ENCODE results near the gene AP2A1.

AP2A1 gene

DNA sequence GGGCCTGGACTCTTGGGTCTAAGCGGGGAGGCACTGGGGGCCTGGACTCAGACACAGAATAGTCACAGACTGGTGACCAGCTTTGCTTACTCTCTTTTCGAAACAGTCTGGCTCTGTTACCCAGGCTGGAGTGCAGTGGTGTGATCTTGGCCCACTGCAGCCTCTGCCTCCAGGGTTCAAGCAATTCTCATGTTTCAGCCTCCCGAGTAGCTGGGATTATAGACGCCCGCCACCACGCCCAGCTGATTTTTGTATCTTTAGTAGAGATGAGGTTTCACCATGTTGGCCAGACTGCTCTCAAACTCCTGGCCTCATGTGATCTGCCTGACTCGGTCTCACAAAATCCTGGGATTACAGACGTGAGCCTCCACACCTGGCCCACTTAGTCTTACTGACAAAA is 62.4 kb downstream of the AP2A1 start:
- Histone ChIP-seq H3K27me3 (ENCODE audit: insufficient read depth, low read length) (no peaks in the 10 kb centered on the region), H2AFZ (ENCODE audit: low read length, unreplicated experiment) (no peak overlapping the region), H3K79me2 (ENCODE audit: control insufficient read depth, insufficient read depth, low read length, unreplicated experiment) (no peaks in the 10 kb centered on the region), H3K4me1 (ENCODE audit: control insufficient read depth, insufficient read depth, low read length, unreplicated experiment) (no peaks in the 10 kb centered on the region), H3K4me3 (ENCODE audit: low read depth, low read length) (no peak overlapping the region), H3K27ac (ENCODE audit: low read depth, low read length) (no peak overlapping the region), H3K36me3 (ENCODE audit: insufficient read depth, low read length) (no peaks in the 10 kb centered on the region)

GRCh38 chr19:49829721-49830120 is 62.9 kb downstream of the AP2A1 start:
- Histone ChIP-seq H3K4me1 (ENCODE audit: control insufficient read depth, insufficient read depth, low read length, unreplicated experiment) (no peaks in the 10 kb centered on the region), H3K4me3 (ENCODE audit: low read depth, low read length) (no peak overlapping the region), H3K27ac (ENCODE audit: low read depth, low read length) (no peak overlapping the region), H3K27me3 (ENCODE audit: insufficient read depth, low read length) (no peaks in the 10 kb centered on the region), H3K36me3 (ENCODE audit: insufficient read depth, low read length) (no peaks in the 10 kb centered on the region), H2AFZ (ENCODE audit: low read length, unreplicated experiment) (no peak overlapping the region), H3K79me2 (ENCODE audit: control insufficient read depth, insufficient read depth, low read length, unreplicated experiment) (no peaks in the 10 kb centered on the region)

DNA sequence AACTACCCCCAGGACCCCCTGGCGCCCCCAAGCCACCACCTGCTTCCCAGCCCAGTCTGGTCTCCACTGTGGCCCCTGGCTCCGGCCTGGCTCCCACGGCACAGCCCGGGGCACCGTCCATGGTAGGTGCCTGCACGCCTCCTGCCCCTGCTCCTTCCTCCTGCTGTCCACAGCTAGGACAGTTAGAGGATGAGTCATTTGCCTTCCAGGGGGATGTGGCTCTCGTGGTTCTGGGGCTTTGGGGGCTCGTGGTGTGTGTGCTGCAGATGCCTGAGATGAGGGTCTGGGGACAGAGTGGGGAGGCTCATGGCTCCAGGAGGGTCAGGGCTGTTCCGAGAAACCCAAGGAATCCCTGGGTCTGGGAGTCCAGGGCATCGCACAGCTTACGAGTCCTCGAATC is 64.0 kb downstream of the AP2A1 start:
- H3K27me3 ChIP-seq (ENCODE audit: insufficient read depth, low read length), result no peaks in the 10 kb centered on the region
- no peaks in the 10 kb centered on the region for H3K36me3 ChIP-seq (ENCODE audit: insufficient read depth, low read length)
- no peaks in the 10 kb centered on the region for H3K79me2 ChIP-seq (ENCODE audit: control insufficient read depth, insufficient read depth, low read length, unreplicated experiment)
- H2AFZ ChIP-seq (ENCODE audit: low read length, unreplicated experiment), result no peak overlapping the region
- no peak overlapping the region for H3K4me3 ChIP-seq (ENCODE audit: low read depth, low read length)
- H3K27ac ChIP-seq (ENCODE audit: low read depth, low read length), result no peak overlapping the region
- no peaks in the 10 kb centered on the region for H3K4me1 ChIP-seq (ENCODE audit: control insufficient read depth, insufficient read depth, low read length, unreplicated experiment)

- no peak overlapping the region for H3K27ac ChIP-seq (ENCODE audit: low read depth, low read length)
- no peaks in the 10 kb centered on the region for H3K36me3 ChIP-seq (ENCODE audit: insufficient read depth, low read length)
- no peak overlapping the region for H3K4me3 ChIP-seq (ENCODE audit: low read depth, low read length)
- no peaks in the 10 kb centered on the region for H3K4me1 ChIP-seq (ENCODE audit: control insufficient read depth, insufficient read depth, low read length, unreplicated experiment)
- H3K27me3 ChIP-seq (ENCODE audit: insufficient read depth, low read length), result no peaks in the 10 kb centered on the region
- no peak overlapping the region for H2AFZ ChIP-seq (ENCODE audit: low read length, unreplicated experiment)
- no peaks in the 10 kb centered on the region for H3K79me2 ChIP-seq (ENCODE audit: control insufficient read depth, insufficient read depth, low read length, unreplicated experiment)
Observed at GRCh38 chr19:49831592-49831991, 64.8 kb downstream of the AP2A1 start.

GRCh38 chr19:49832556-49832955 is 65.8 kb downstream of the AP2A1 start:
- H3K4me3 ChIP-seq (ENCODE audit: low read depth, low read length), result no peak overlapping the region
- H3K36me3 ChIP-seq (ENCODE audit: insufficient read depth, low read length), result no peaks in the 10 kb centered on the region
- no peaks in the 10 kb centered on the region for H3K4me1 ChIP-seq (ENCODE audit: control insufficient read depth, insufficient read depth, low read length, unreplicated experiment)
- no peak overlapping the region for H2AFZ ChIP-seq (ENCODE audit: low read length, unreplicated experiment)
- no peaks in the 10 kb centered on the region for H3K27me3 ChIP-seq (ENCODE audit: insufficient read depth, low read length)
- no peaks in the 10 kb centered on the region for H3K79me2 ChIP-seq (ENCODE audit: control insufficient read depth, insufficient read depth, low read length, unreplicated experiment)
- H3K27ac ChIP-seq (ENCODE audit: low read depth, low read length), result no peak overlapping the region

- Histone ChIP-seq H2AFZ (ENCODE audit: low read length, unreplicated experiment) (no peak overlapping the region), H3K27me3 (ENCODE audit: insufficient read depth, low read length) (no peaks in the 10 kb centered on the region), H3K4me1 (ENCODE audit: control insufficient read depth, insufficient read depth, low read length, unreplicated experiment) (no peaks in the 10 kb centered on the region), H3K4me3 (ENCODE audit: low read depth, low read length) (no peak overlapping the region), H3K36me3 (ENCODE audit: insufficient read depth, low read length) (no peaks in the 10 kb centered on the region), H3K79me2 (ENCODE audit: control insufficient read depth, insufficient read depth, low read length, unreplicated experiment) (no peaks in the 10 kb centered on the region), H3K27ac (ENCODE audit: low read depth, low read length) (no peak overlapping the region)
Observed at GRCh38 chr19:49833599-49833998, 66.8 kb downstream of the AP2A1 start.

GRCh38 chr19:49835562-49835961 is 68.8 kb downstream of the AP2A1 start:
- H3K27ac ChIP-seq (ENCODE audit: low read depth, low read length), result no peak overlapping the region
- H3K4me3 ChIP-seq (ENCODE audit: low read depth, low read length), result no peak overlapping the region
- H3K4me1 ChIP-seq (ENCODE audit: control insufficient read depth, insufficient read depth, low read length, unreplicated experiment), result no peaks in the 10 kb centered on the region
- no peaks in the 10 kb centered on the region for H3K36me3 ChIP-seq (ENCODE audit: insufficient read depth, low read length)
- no peaks in the 10 kb centered on the region for H3K27me3 ChIP-seq (ENCODE audit: insufficient read depth, low read length)
- H3K79me2 ChIP-seq (ENCODE audit: control insufficient read depth, insufficient read depth, low read length, unreplicated experiment), result no peaks in the 10 kb centered on the region
- H2AFZ ChIP-seq (ENCODE audit: low read length, unreplicated experiment), result no peak overlapping the region

- no peaks in the 10 kb centered on the region for H3K79me2 ChIP-seq (ENCODE audit: control insufficient read depth, insufficient read depth, low read length, unreplicated experiment)
- no peak overlapping the region for H3K27ac ChIP-seq (ENCODE audit: low read depth, low read length)
Observed at GRCh38 chr19:49836176-49837008, 69.6 kb downstream of the AP2A1 start.

GRCh38 chr19:49837009-49837310 is 70.2 kb downstream of the AP2A1 start:
- no peaks in the 10 kb centered on the region for H3K4me1 ChIP-seq (ENCODE audit: control insufficient read depth, insufficient read depth, low read length, unreplicated experiment)
- no peaks in the 10 kb centered on the region for H3K27me3 ChIP-seq (ENCODE audit: insufficient read depth, low read length)
- H3K27ac ChIP-seq (ENCODE audit: low read depth, low read length), result no peak overlapping the region
- H3K36me3 ChIP-seq (ENCODE audit: insufficient read depth, low read length), result no peaks in the 10 kb centered on the region
- H3K4me3 ChIP-seq (ENCODE audit: low read depth, low read length), result no peak overlapping the region
- H2AFZ ChIP-seq (ENCODE audit: low read length, unreplicated experiment), result no peak overlapping the region
- no peaks in the 10 kb centered on the region for H3K79me2 ChIP-seq (ENCODE audit: control insufficient read depth, insufficient read depth, low read length, unreplicated experiment)

More at GRCh38 chr19:49836176-49837008, 69.6 kb downstream of the AP2A1 start:
- no peaks in the 10 kb centered on the region for H3K4me1 ChIP-seq (ENCODE audit: control insufficient read depth, insufficient read depth, low read length, unreplicated experiment)
- H3K36me3 ChIP-seq (ENCODE audit: insufficient read depth, low read length), result no peaks in the 10 kb centered on the region
- no peak overlapping the region for H3K4me3 ChIP-seq (ENCODE audit: low read depth, low read length)
- no peak overlapping the region for H2AFZ ChIP-seq (ENCODE audit: low read length, unreplicated experiment)
- H3K27me3 ChIP-seq (ENCODE audit: insufficient read depth, low read length), result no peaks in the 10 kb centered on the region

GRCh38 chr19:49837425-49837824 is 70.6 kb downstream of the AP2A1 start:
- Histone ChIP-seq H3K4me3 (ENCODE audit: low read depth, low read length) (no peak overlapping the region), H3K4me1 (ENCODE audit: control insufficient read depth, insufficient read depth, low read length, unreplicated experiment) (no peaks in the 10 kb centered on the region), H3K36me3 (ENCODE audit: insufficient read depth, low read length) (no peaks in the 10 kb centered on the region), H3K27ac (ENCODE audit: low read depth, low read length) (no peak overlapping the region), H3K79me2 (ENCODE audit: control insufficient read depth, insufficient read depth, low read length, unreplicated experiment) (no peaks in the 10 kb centered on the region), H2AFZ (ENCODE audit: low read length, unreplicated experiment) (no peak overlapping the region), H3K27me3 (ENCODE audit: insufficient read depth, low read length) (no peaks in the 10 kb centered on the region)

- no peaks in the 10 kb centered on the region for H3K36me3 ChIP-seq (ENCODE audit: insufficient read depth, low read length)
- H3K27ac ChIP-seq (ENCODE audit: low read depth, low read length), result no peak overlapping the region
- H3K27me3 ChIP-seq (ENCODE audit: insufficient read depth, low read length), result no peaks in the 10 kb centered on the region
- H2AFZ ChIP-seq (ENCODE audit: low read length, unreplicated experiment), result no peak overlapping the region
- no peak overlapping the region for H3K4me3 ChIP-seq (ENCODE audit: low read depth, low read length)
- no peaks in the 10 kb centered on the region for H3K79me2 ChIP-seq (ENCODE audit: control insufficient read depth, insufficient read depth, low read length, unreplicated experiment)
- H3K4me1 ChIP-seq (ENCODE audit: control insufficient read depth, insufficient read depth, low read length, unreplicated experiment), result no peaks in the 10 kb centered on the region
Observed at GRCh38 chr19:49838885-49839588, 72.2 kb downstream of the AP2A1 start.

All from ACC112 (cell line).